IMR-90 (cell line): ENCODE results near the gene HIGD2A. TPM values are rescaled to one million over a fixed set of nuclear protein-coding genes. Genes with fewer than 3 reads are reported as not detected.

ENCODE experiments used
- ATAC-seq: fragments of 200-7000 bp; cut with Tn5 transposase; 2 replicates; pipeline ENCODE4 v1.9.1; 2020; ENCODE audit warnings: low read depth, mild to moderate bottlenecking, moderate library complexity
- BruUV-seq: library from RNA; stranded (reverse); fragments of 400-500 nt; replicated peaks from 2 replicates; lab custom pipeline; 2021; lab: Mats Ljungman, UMichigan
- CTCF ChIA-PET: fragments of 300-600 bp; formaldehyde crosslinking; extraction: SDS; loops from one replicate; lab custom pipeline; 2021; ENCODE audit warnings: antibody characterized with exemption; lab: Yijun Ruan, JAX
- POLR2A ChIA-PET: fragments of 300-600 bp; sonication (Branson Sonifier 250); formaldehyde crosslinking; loops from one replicate; lab custom pipeline; 2022; ENCODE audit warnings: antibody characterized with exemption; ENCODE audit not compliant: unreplicated experiment; lab: Charles Lee
- DNase-seq: peaks from one replicate; pipeline ENCODE4 v3.0.0; 2013
- H2AFZ ChIP-seq: replicated peaks from 2 replicates; pipeline ENCODE3; 2013; ENCODE audit warnings: low read length, mild to moderate bottlenecking; ENCODE audit not compliant: poor library complexity
- H2AK5ac ChIP-seq: 2 replicates; pipeline ENCODE4 v1.6.1; 2013; ENCODE audit warnings: low read depth, low read length, inconsistent platforms
- H2AK9ac ChIP-seq: replicated peaks from 2 replicates; pipeline ENCODE3; 2013; ENCODE audit warnings: mild to moderate bottlenecking, low read depth, low read length, moderate library complexity; ENCODE audit not compliant: poor library complexity
- H2BK120ac ChIP-seq: 2 replicates; pipeline ENCODE4 v1.6.1; 2013; ENCODE audit warnings: low read depth, low read length, inconsistent platforms
- H2BK15ac ChIP-seq: 3 replicates; pipeline ENCODE4 v1.6.1; 2013; ENCODE audit warnings: low read depth, low read length, inconsistent platforms
- H2BK20ac ChIP-seq: 2 replicates; pipeline ENCODE4 v1.6.1; 2013; ENCODE audit warnings: low read depth, mild to moderate bottlenecking, inconsistent platforms, low read length, moderate library complexity
- H2BK5ac ChIP-seq: 2 replicates; pipeline ENCODE4 v1.6.1; 2013; ENCODE audit warnings: mild to moderate bottlenecking, low read depth, low read length, inconsistent platforms; ENCODE audit not compliant: poor library complexity, severe bottlenecking
- H3K14ac ChIP-seq: replicated peaks from 2 replicates; pipeline ENCODE4 v1.6.1; 2013; ENCODE audit warnings: low read depth, low read length, inconsistent platforms
- H3K18ac ChIP-seq: 2 replicates; pipeline ENCODE4 v1.6.1; 2013; ENCODE audit warnings: low read depth, low read length, control low read depth
- H3K23ac ChIP-seq: 2 replicates; pipeline ENCODE4 v1.6.1; 2013; ENCODE audit warnings: low read depth, low read length, inconsistent platforms
- H3K27ac ChIP-seq: 2 replicates; pipeline ENCODE4 v1.5.1; 2013; ENCODE audit warnings: mild to moderate bottlenecking, control low read depth, low read length; ENCODE audit not compliant: insufficient read depth
- H3K27me3 ChIP-seq: 2 replicates; pipeline ENCODE4 v1.6.1; 2013; ENCODE audit warnings: low read length; ENCODE audit not compliant: control insufficient read depth, insufficient read depth
- H3K36me3 ChIP-seq: 2 replicates; pipeline ENCODE4 v1.6.1; 2013; ENCODE audit warnings: low read length, mixed read lengths; ENCODE audit not compliant: control insufficient read depth, insufficient read depth
- H3K4ac ChIP-seq: 2 replicates; pipeline ENCODE4 v1.6.1; 2013; ENCODE audit warnings: low read depth, low read length, inconsistent platforms
- H3K4me1 ChIP-seq: 2 replicates; pipeline ENCODE4 v1.6.1; 2013; ENCODE audit warnings: low read length, mixed read lengths; ENCODE audit not compliant: control insufficient read depth, insufficient read depth
- H3K4me2 ChIP-seq: 2 replicates; pipeline ENCODE4 v1.6.1; 2013; ENCODE audit warnings: low read depth, mild to moderate bottlenecking, control low read depth, low read length, moderate library complexity
- H3K4me3 ChIP-seq: 2 replicates; pipeline ENCODE4 v1.5.1; 2013; ENCODE audit warnings: low read depth, mild to moderate bottlenecking, control low read depth, low read length, moderate library complexity; ENCODE audit not compliant: insufficient read depth
- H3K56ac ChIP-seq: 2 replicates; pipeline ENCODE4 v1.6.1; 2013; ENCODE audit warnings: low read length, inconsistent platforms; ENCODE audit not compliant: insufficient read depth; ENCODE audit errors: extremely low read depth
- H3K79me1 ChIP-seq, 2 experiments: 2 replicates each; pipeline ENCODE4 v1.6.1; 2013; ENCODE audit warnings: low read length in 2 of 2, inconsistent platforms in 1 of 2, low read depth in 1 of 2
- H3K9ac ChIP-seq: 2 replicates; pipeline ENCODE4 v1.6.1; 2013; ENCODE audit warnings: low read depth, low read length, control low read depth
- H3K9me1 ChIP-seq: 2 replicates; pipeline ENCODE4 v1.6.1; 2013; ENCODE audit warnings: low read length, inconsistent platforms; ENCODE audit not compliant: insufficient read depth
- H3K9me3 ChIP-seq: 2 replicates; pipeline ENCODE4 v1.6.1; 2013; ENCODE audit warnings: low read length; ENCODE audit not compliant: control insufficient read depth, insufficient read depth
- H4K20me1 ChIP-seq: 2 replicates; pipeline ENCODE4 v1.6.1; 2013; ENCODE audit warnings: low read length, inconsistent platforms; ENCODE audit not compliant: insufficient read depth
- H4K5ac ChIP-seq: 2 replicates; pipeline ENCODE4 v1.6.1; 2013; ENCODE audit warnings: mild to moderate bottlenecking, low read depth, low read length, control low read depth
- H4K8ac ChIP-seq, 2 experiments: 2 replicates each; pipeline ENCODE4 v1.6.1; 2013; ENCODE audit warnings: low read depth in 2 of 2, low read length in 2 of 2, control low read depth in 1 of 2, inconsistent platforms in 1 of 2
- H4K91ac ChIP-seq: 2 replicates; pipeline ENCODE4 v1.6.1; 2013; ENCODE audit warnings: low read depth, low read length, inconsistent platforms; ENCODE audit not compliant: insufficient read depth
- BHLHE40 ChIP-seq: fragments of 150-350 bp; IDR thresholded peaks from 2 replicates; pipeline ENCODE4 v1.6.1; 2016; ENCODE audit warnings: mild to moderate bottlenecking, low read depth, low read length
- CEBPB ChIP-seq: IDR thresholded peaks from 2 replicates; pipeline ENCODE4 v1.6.1; 2012; ENCODE audit warnings: low read depth, low read length, improper control_type of control experiment
- CHD1 ChIP-seq: IDR thresholded peaks from 2 replicates; pipeline ENCODE4 v1.6.1; 2012; ENCODE audit warnings: low read depth, low read length, improper control_type of control experiment
- CTCF ChIP-seq: conservative IDR thresholded peaks from 2 replicates; pipeline ENCODE4 v1.5.1; 2012; ENCODE audit warnings: mild to moderate bottlenecking, low read depth, low read length, improper control_type of control experiment
- FOS ChIP-seq: fragments of 150-350 bp; IDR thresholded peaks from 2 replicates; pipeline ENCODE4 v1.6.1; 2016; ENCODE audit warnings: low read depth, low read length
- MAFK ChIP-seq: IDR thresholded peaks from 2 replicates; pipeline ENCODE4 v1.6.1; 2012; ENCODE audit warnings: low read depth, low read length, improper control_type of control experiment
- MAZ ChIP-seq: IDR thresholded peaks from 2 replicates; pipeline ENCODE4 v1.6.1; 2012; ENCODE audit warnings: low read depth, mild to moderate bottlenecking, low read length, improper control_type of control experiment, moderate library complexity, borderline replicate concordance
- MXI1 ChIP-seq: IDR thresholded peaks from 2 replicates; pipeline ENCODE4 v1.6.1; 2012; ENCODE audit warnings: low read depth, mild to moderate bottlenecking, low read length, moderate library complexity, borderline replicate concordance
- NFE2L2 ChIP-seq: fragments of 150-350 bp; IDR thresholded peaks from 2 replicates; pipeline ENCODE4 v1.6.1; 2016; ENCODE audit warnings: low read depth, mild to moderate bottlenecking, low read length
- POLR2A ChIP-seq: IDR thresholded peaks from 2 replicates; pipeline ENCODE4 v1.6.1; 2012; ENCODE audit warnings: mild to moderate bottlenecking, low read depth, low read length
- RAD21 ChIP-seq: IDR thresholded peaks from 2 replicates; pipeline ENCODE4 v1.6.1; 2012; ENCODE audit warnings: low read length, improper control_type of control experiment
- RCOR1 ChIP-seq: IDR thresholded peaks from 2 replicates; pipeline ENCODE4 v1.6.1; 2012; ENCODE audit warnings: mild to moderate bottlenecking, low read length, improper control_type of control experiment; ENCODE audit not compliant: insufficient replicate concordance
- RFX5 ChIP-seq: IDR thresholded peaks from 2 replicates; pipeline ENCODE4 v1.8.0; 2012; ENCODE audit warnings: low read depth, mild to moderate bottlenecking, low read length, moderate library complexity
- SMC3 ChIP-seq: fragments of 150-350 bp; IDR thresholded peaks from 2 replicates; pipeline ENCODE4 v1.6.1; 2016; ENCODE audit warnings: low read depth, mild to moderate bottlenecking, antibody characterized with exemption, low read length, moderate library complexity
- USF2 ChIP-seq: fragments of 150-350 bp; IDR thresholded peaks from 2 replicates; pipeline ENCODE4 v1.6.1; 2017; ENCODE audit warnings: mild to moderate bottlenecking, antibody characterized with exemption, low read length, low read depth
- WGBS, 2 experiments: methylation state at CpG; one replicate each; pipeline versions ENCODE4 v1.1.5 to v1.1.7; 2013; ENCODE audit warnings: missing lambda C conversion rate in 2 of 2; ENCODE audit not compliant: insufficient read length in 1 of 2; ENCODE audit errors: extremely low coverage in 2 of 2; 5-methylcytosine and 5-hydroxymethylcytosine counted together
- dilution Hi-C: fragments of 300-500 bp; cut with HindIII; formaldehyde crosslinking; loops from one replicate; pipeline ENCODE4 v1.14.3; 2018; ENCODE audit warnings: low sequenced_read_pairs; ENCODE audit not compliant: unreplicated experiment
- in situ Hi-C: fragments of 300-500 bp; cut with MboI; formaldehyde crosslinking; loops from 3 replicates; pipeline ENCODE4 v1.14.3; 2019; ENCODE audit warnings: low sequenced_read_pairs, inconsistent platforms, mixed read lengths
- intact Hi-C: fragments of 100-400 bp; cut with micrococcal nuclease; formaldehyde crosslinking; loops from 2 replicates; pipeline ENCODE4 v1.10.0; 2022
- polyA plus RNA-seq, 3 experiments: library from polyadenylated mRNA; depleted of rRNA; stranded (reverse); fragments of >200 nt; gene quantifications; 2 replicates each; pipeline ENCODE4 v1.2.3, GENCODE V29; 2012; ENCODE audit warnings: low replicate concordance in 1 of 3
- total RNA-seq: library from RNA; depleted of rRNA; stranded (reverse); fragments of >200 nt; gene quantifications from 2 replicates; pipeline ENCODE4 v1.2.3, GENCODE V29; 2012
- TF ChIP-seq, protein P1 (sequence below): fragments of 150-350 bp; IDR thresholded peaks from 2 replicates; pipeline ENCODE4 v1.6.1; 2016; ENCODE audit warnings: low read depth, mild to moderate bottlenecking, low read length, moderate library complexity, borderline replicate concordance

Gene HIGD2A
- total and polyA plus RNA-seq, 2 of the 4 experiments (the other 2 are of a cell fraction): 35.0 to 131 TPM

DNA sequence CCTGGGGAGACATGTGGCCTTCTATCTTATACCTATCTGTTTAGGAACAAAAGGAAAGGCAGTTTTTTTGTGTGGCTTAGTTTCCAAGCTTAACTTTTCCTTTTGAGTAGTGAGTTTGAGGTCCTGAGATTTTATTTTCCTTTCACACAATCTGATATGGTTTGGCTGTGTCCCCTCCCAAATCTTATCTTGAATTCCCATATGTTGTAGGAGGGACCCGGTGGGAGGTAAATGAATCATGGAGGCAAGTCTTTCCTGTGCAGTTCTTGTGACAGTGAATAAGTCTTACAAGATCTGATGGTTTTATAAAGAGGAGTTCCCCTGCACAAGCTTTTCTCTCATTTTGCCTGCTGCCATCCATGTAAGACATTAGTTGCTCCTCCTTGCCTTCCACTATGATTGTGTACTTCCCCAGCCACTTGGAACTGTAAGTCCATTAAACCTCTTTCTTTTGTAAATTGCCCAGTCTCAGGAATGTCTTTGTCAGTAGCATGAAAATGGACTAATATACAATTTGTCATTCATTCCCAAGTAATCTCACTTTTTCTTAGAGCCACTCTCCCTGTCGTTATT lies 32.5 kb downstream of the HIGD2A start:
- CTCF ChIA-PET: interaction anchor here (0.5 kb wide), 1 partner anchor 232 kb away, joined by 3 read pairs; no protein-coding TSS in a partner anchor

More for the DNA sequence above, 32.5 kb downstream of the HIGD2A start:
- intact Hi-C loops (no loop called here), in situ Hi-C loops (no loop called here), dilution Hi-C loops (no loop called here)
- POLR2A ChIA-PET: no interaction called here
- no peaks in the 10 kb centered on the region for H3K36me3 ChIP-seq
- no peak overlapping the region for H3K4me2 ChIP-seq
- H2BK15ac ChIP-seq: no peak overlapping the region
- peaks cover 3% of the 10 kb centered on the region; the same call in 1 of the 2 replicates for H3K27me3 ChIP-seq
- H3K9ac ChIP-seq: no peak overlapping the region
- peaks cover 5% of the 10 kb centered on the region; the same call in 1 of the 2 replicates for H3K4me1 ChIP-seq
- H3K79me1 ChIP-seq: 0 out of 4 replicates have a peak, but pooled peaks cover 0 to 1% of the 10 kb centered on the region in 2 experiments
- no peak overlapping the region for H2BK5ac ChIP-seq
- H2AK9ac ChIP-seq: no peak overlapping the region
- H4K8ac ChIP-seq: no peak overlapping the region
- H4K91ac ChIP-seq: no peak overlapping the region
- no peaks in the 10 kb centered on the region for H3K9me1 ChIP-seq
- no peak overlapping the region; the same call in 1 of the 2 replicates for H4K5ac ChIP-seq
- TF ChIP-seq SMC3: no peak
- no peak for TF ChIP-seq MXI1
- no peak for TF ChIP-seq FOS
- TF ChIP-seq NFE2L2: no peak
- TF ChIP-seq, protein P1, sequence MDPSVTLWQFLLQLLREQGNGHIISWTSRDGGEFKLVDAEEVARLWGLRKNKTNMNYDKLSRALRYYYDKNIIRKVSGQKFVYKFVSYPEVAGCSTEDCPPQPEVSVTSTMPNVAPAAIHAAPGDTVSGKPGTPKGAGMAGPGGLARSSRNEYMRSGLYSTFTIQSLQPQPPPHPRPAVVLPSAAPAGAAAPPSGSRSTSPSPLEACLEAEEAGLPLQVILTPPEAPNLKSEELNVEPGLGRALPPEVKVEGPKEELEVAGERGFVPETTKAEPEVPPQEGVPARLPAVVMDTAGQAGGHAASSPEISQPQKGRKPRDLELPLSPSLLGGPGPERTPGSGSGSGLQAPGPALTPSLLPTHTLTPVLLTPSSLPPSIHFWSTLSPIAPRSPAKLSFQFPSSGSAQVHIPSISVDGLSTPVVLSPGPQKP: no peak
- no peak for TF ChIP-seq CHD1
- no peak for TF ChIP-seq RFX5
- no peak for TF ChIP-seq CTCF
- no peak for TF ChIP-seq USF2
- no peak for TF ChIP-seq BHLHE40
- TF ChIP-seq RAD21: no peak
- no peak for TF ChIP-seq MAFK
- no peak for TF ChIP-seq RCOR1
- TF ChIP-seq MAZ: no peak
- TF ChIP-seq POLR2A: no peak
- TF ChIP-seq CEBPB: no peak
- H2AK5ac ChIP-seq: no peak overlapping the region
- H3K27ac ChIP-seq: no peak overlapping the region
- no peak overlapping the region for H3K4ac ChIP-seq
- no peak overlapping the region for H3K4me3 ChIP-seq
- H2BK20ac ChIP-seq: no peak overlapping the region
- H2BK120ac ChIP-seq: no peak overlapping the region
- BruUV-seq: no TSS peak
- no peak overlapping the region for H3K56ac ChIP-seq
- peaks cover 2% of the 10 kb centered on the region; the same call in 1 of the 2 replicates for H3K9me3 ChIP-seq
- no peak overlapping the region for H2AFZ ChIP-seq
- H3K18ac ChIP-seq: no peak overlapping the region
- no peak overlapping the region for H3K23ac ChIP-seq
- WGBS, 2 experiments: no CpG with 5 or more reads among the region's 2 CpGs
- ATAC-seq (no peak), DNase-seq (no peak)
- no peaks in the 10 kb centered on the region for H4K20me1 ChIP-seq
- H3K14ac ChIP-seq: no peak overlapping the region
